Nephron progenitor cell (in vitro differentiated cells): ENCODE results near the gene LRRC37B.
"Not testable (repeated sequence)": the region's sequence is repeated elsewhere in the genome, so short reads cannot be mapped to it uniquely, and the experiment has no call there.

Experiments
- DNase-seq: peaks from one replicate; pipeline ENCODE4 v3.0.0; 2021
- H3K27ac Mint-ChIP-seq: 2 replicates; pipeline ENCODE4 v1.8.0; 2021; ENCODE audit warnings: mild to moderate bottlenecking, moderate library complexity, mixed read lengths
- H3K27me3 Mint-ChIP-seq: 2 replicates; pipeline ENCODE4 v1.8.0; 2021; ENCODE audit warnings: mild to moderate bottlenecking, low read depth, mixed read lengths; ENCODE audit not compliant: poor library complexity
- H3K36me3 Mint-ChIP-seq: 2 replicates; pipeline ENCODE4 v1.8.0; 2021; ENCODE audit warnings: low read depth, mixed read lengths
- H3K4me1 Mint-ChIP-seq: 2 replicates; pipeline ENCODE4 v1.8.0; 2021; ENCODE audit warnings: mixed read lengths
- H3K4me3 Mint-ChIP-seq: 2 replicates; pipeline ENCODE4 v1.8.0; 2021; ENCODE audit warnings: mild to moderate bottlenecking, moderate library complexity, mixed read lengths
- H3K9me3 Mint-ChIP-seq: 2 replicates; pipeline ENCODE4 v1.8.0; 2021; ENCODE audit warnings: mild to moderate bottlenecking, moderate library complexity, mixed read lengths
- TF ChIP-seq, protein P1 (sequence below): fragments of 200-600 bp; sonication (generic); IDR thresholded peaks from 2 replicates; pipeline ENCODE4 v1.5.0; 2021; ENCODE audit warnings: antibody characterized with exemption

Gene LRRC37B

DNA sequence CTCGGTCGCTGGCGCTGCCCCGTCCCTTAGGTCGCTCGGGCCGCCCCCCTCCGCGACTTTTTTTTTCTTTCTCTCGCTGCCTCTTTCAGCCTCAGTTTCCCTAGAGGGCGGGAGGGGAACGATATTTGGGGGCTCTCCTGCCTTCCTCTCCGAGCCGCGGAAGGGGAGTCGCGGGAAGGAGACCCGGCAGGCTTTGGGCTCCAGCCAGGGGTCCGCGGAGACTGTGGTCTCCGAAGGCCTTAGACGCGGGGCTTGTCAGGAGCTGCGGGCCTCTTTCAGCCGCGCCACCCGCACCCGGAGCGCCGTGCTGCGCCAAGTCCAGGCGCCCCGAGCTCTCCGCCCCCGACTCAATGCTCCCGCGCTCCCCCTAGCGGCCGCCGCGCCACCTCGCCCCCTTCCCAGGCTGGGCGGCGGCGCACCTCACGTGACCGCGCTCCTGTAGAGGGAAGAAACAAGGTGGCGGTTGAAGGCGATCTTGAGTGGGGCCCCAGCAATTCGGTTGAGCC, at the start of gene LRRC37B:
TSS of gene LRRC37B (plus strand) at position 427 of the 506 bp plus-strand sequence. CDS start 14,010 bp downstream, outside the sequence.
- peak within 1 kb of the TSS; percentile 71 for H3K27ac Mint-ChIP-seq
- peaks cover 3% of the 10 kb centered on the region for H3K9me3 Mint-ChIP-seq
- H3K36me3 Mint-ChIP-seq, result peaks cover 21% of the 10 kb centered on the region
- peaks cover 14% of the 10 kb centered on the region for H3K27me3 Mint-ChIP-seq
- peak within 1 kb of the TSS; percentile 91 for H3K4me3 Mint-ChIP-seq
- peaks cover 28% of the 10 kb centered on the region for H3K4me1 Mint-ChIP-seq
- peak; percentile 92 for DNase-seq
- TF ChIP-seq, protein P1, sequence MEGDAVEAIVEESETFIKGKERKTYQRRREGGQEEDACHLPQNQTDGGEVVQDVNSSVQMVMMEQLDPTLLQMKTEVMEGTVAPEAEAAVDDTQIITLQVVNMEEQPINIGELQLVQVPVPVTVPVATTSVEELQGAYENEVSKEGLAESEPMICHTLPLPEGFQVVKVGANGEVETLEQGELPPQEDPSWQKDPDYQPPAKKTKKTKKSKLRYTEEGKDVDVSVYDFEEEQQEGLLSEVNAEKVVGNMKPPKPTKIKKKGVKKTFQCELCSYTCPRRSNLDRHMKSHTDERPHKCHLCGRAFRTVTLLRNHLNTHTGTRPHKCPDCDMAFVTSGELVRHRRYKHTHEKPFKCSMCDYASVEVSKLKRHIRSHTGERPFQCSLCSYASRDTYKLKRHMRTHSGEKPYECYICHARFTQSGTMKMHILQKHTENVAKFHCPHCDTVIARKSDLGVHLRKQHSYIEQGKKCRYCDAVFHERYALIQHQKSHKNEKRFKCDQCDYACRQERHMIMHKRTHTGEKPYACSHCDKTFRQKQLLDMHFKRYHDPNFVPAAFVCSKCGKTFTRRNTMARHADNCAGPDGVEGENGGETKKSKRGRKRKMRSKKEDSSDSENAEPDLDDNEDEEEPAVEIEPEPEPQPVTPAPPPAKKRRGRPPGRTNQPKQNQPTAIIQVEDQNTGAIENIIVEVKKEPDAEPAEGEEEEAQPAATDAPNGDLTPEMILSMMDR, result peak; percentile 91

DNA sequence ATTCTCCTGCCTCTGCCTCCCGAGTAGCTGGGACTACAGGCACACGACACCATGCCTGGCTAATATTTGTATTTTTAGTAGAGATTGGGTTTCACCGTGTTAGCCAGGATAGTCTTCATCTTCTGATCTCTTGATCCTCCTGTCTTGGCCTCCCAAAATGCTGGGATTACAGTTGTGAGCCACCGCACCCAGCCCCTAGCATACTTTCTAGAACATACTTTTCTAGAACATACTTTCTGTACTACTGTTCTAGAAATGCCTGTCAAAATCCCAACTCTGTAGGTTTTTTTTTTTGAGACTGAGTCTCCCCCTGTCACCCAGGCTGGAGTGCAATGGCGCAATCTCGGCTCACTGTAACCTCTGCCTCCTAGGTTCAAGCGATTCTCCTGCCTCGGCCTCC, 43.1 kb upstream of the LRRC37B start:
- peaks cover 84% of the 10 kb centered on the region for H3K36me3 Mint-ChIP-seq
- DNase-seq, result not testable (repeated sequence)
- H3K27ac Mint-ChIP-seq, result peak overlapping the region; percentile 83

DNA sequence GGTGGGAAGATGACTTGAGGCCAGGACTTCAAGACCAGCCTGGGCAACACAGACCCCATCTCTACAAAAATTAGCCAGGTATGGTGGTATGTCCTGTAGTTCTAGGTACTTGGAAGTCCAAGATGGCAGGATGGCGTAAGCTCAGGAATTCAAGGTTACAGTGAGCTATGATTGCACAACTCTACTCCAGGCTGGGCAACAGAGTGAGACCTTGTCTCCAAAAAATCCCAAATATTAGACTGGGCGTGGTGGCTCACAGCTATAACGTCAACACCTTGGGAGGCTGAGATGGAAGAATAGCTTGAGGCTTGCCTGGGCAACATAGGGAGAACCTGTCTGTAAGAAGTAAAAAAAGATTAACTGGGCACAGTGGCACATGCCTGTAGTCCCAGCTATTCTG, 39.5 kb upstream of the LRRC37B start:
- H3K4me1 Mint-ChIP-seq, result no peaks in the 10 kb centered on the region
- peaks cover 64% of the 10 kb centered on the region for H3K36me3 Mint-ChIP-seq
- H3K4me3 Mint-ChIP-seq, result no peak overlapping the region
- peak overlapping the region; percentile 79 for H3K27ac Mint-ChIP-seq
- H3K9me3 Mint-ChIP-seq, result no peaks in the 10 kb centered on the region
- TF ChIP-seq, protein P1, result no peak
- DNase-seq, result no peak
- H3K27me3 Mint-ChIP-seq, result no peaks in the 10 kb centered on the region

More for the DNA sequence above, 43.1 kb upstream of the LRRC37B start:
- not testable (repeated sequence) for H3K9me3 Mint-ChIP-seq, H3K27me3 Mint-ChIP-seq, H3K4me3 Mint-ChIP-seq, H3K4me1 Mint-ChIP-seq

DNA sequence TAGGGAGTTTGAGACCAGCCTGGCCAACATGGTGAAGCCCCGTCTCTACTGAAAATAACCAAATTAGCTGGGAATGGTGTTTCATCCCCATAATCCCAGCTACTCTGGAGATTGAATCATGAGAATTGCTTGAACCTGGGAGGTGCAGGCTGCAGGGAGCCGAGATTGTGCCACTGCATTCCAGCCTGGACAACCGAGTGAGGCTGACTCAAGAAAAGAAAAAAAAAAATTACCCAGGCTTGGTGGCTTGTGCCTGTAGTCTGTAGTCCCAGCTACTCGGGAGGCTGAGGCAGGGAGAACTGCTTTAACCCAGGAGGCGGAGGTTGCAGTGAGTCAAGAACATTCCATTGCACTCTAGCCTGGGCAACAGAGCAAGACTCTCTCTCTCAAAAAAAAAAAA, 36.8 kb upstream of the LRRC37B start:
- not testable (repeated sequence) for H3K27me3 Mint-ChIP-seq, H3K27ac Mint-ChIP-seq, DNase-seq, H3K9me3 Mint-ChIP-seq, H3K4me3 Mint-ChIP-seq, H3K4me1 Mint-ChIP-seq
- H3K36me3 Mint-ChIP-seq, result peaks cover 41% of the 10 kb centered on the region

DNA sequence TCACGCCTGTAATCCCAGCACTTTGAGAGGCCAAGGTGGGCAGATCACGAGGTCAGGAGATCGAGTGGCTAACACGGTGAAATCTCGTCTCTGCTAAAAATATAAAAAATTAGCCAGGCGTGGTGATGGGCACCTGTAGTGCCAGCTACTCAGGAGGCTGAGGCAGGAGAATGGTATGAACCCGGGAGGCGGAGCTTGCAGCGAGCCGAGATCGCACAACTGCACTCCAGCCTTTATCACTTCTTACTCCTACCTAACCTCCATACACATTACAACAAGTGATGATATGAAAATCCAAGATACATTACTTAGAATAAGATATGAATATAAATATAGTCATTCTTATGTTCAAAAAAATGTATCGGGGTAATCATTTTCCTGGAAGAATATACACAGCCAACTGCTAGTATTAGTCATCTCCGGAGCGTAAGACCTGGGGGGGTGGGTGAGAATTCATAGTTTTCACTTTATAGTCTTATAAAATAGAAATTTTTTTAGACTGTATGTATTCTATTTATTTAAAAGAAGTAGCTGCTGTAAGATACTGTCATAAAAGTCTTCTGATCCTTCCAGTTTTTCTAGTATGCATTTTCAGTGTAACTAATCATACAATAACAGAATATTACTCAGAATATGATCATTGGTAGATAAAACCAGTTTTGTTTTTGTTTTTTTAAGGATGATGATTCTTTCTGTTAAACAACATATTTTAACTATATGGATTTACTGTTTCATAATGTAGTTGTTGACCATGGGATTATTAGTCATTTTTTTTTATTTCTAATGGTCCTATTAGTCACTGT, 32.7 kb upstream of the LRRC37B start:
- H3K27ac Mint-ChIP-seq, H3K4me3 Mint-ChIP-seq: not testable (repeated sequence)

DNA sequence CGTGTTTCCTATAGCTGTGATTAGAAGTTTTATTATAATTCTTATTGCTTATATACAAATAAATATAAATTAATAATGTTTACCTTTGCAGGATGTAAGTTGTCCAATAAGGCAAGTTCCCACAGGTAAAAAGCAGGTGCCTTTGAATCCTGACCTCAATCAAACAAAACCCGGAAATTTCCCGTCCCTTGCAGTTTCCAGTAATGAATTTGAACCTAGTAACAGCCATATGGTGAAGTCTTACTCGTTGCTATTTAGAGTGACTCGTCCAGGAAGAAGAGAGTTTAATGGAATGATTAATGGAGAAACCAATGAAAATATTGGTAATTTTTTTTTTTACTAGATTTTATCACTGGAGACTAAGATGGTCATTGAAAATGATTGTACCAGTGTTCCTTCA, 31.8 kb upstream of the LRRC37B start:
- not testable (repeated sequence) for DNase-seq, H3K4me3 Mint-ChIP-seq, H3K27me3 Mint-ChIP-seq, H3K4me1 Mint-ChIP-seq, H3K9me3 Mint-ChIP-seq
- Mint-ChIP-seq H3K36me3 (peaks cover 36% of the 10 kb centered on the region), H3K27ac (peak overlapping the region; percentile 54)

More for the DNA sequence above, 32.7 kb upstream of the LRRC37B start:
- DNase-seq, H3K27me3 Mint-ChIP-seq, H3K9me3 Mint-ChIP-seq, H3K4me1 Mint-ChIP-seq: not testable (repeated sequence)
- peaks cover 29% of the 10 kb centered on the region for H3K36me3 Mint-ChIP-seq

DNA sequence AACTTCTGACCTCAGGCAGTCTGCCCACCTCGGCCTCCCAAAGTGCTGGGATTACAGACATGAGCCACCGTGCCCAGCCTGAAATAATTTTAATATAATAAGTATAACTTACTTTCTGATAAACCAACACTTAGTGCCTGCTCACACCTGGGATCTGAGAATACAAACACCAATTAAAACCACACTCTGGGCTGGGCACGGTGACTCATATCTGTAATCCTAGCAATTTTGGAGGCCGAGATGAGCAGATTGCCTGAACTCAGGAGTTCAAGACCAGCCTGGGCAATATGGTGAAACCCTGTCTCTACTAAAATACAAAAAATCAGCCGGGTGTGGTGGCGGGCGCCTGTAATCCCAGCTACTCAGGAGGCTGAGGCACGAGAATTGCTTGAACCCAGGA, 15.4 kb upstream of the LRRC37B start:
- H3K9me3 Mint-ChIP-seq, DNase-seq, H3K4me1 Mint-ChIP-seq, H3K27ac Mint-ChIP-seq, H3K4me3 Mint-ChIP-seq, H3K27me3 Mint-ChIP-seq: not testable (repeated sequence)
- peaks cover 66% of the 10 kb centered on the region for H3K36me3 Mint-ChIP-seq

DNA sequence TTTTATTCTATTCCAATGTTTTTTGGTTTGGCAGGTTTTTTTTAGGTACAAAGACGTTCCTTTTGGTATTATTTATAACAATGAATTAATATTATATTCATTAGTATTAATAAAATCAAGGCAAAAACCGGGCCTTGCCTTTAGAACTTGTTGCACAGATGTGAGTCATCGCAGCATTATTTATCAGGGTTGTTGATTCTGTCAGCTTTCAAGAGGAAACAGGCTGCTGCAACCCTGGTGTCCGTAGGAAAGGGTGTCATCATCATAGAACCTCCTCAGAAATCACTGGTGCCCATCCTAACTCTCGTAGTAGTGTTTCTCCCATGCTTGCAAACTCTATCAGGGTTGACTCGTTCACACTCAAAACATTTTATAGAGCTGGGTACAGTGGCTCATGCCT, 10.2 kb upstream of the LRRC37B start:
- Mint-ChIP-seq H3K36me3 (peaks cover 60% of the 10 kb centered on the region), H3K9me3 (no peaks in the 10 kb centered on the region), H3K4me3 (no peak overlapping the region), H3K27me3 (no peaks in the 10 kb centered on the region), H3K27ac (no peak overlapping the region), H3K4me1 (no peaks in the 10 kb centered on the region)
- TF ChIP-seq, protein P1, result no peak
- no peak for DNase-seq
